Glutamatergic neuron (in vitro differentiated cells): ENCODE data around the gene SLC6A18. TPM values are rescaled to one million over a fixed set of nuclear protein-coding genes. Genes with fewer than 3 reads are reported as not detected.
A peak's percentile ranks its signal among the peaks of the same experiment; 100 is the strongest.
"Not testable (repeated sequence)": the region's sequence is repeated elsewhere in the genome, so short reads cannot be mapped to it uniquely, and the experiment has no call there.

Experiments used
- DNase-seq: peaks from one replicate; pipeline ENCODE4 v3.0.0; 2022
- H3K27ac Mint-ChIP-seq: one replicate; pipeline ENCODE4 v1.8.0; 2020; ENCODE audit warnings: mild to moderate bottlenecking, mixed read lengths, inconsistent platforms; ENCODE audit not compliant: unreplicated experiment
- H3K27me3 Mint-ChIP-seq: one replicate; pipeline ENCODE4 v1.8.0; 2020; ENCODE audit warnings: mild to moderate bottlenecking, moderate library complexity, mixed read lengths, inconsistent platforms; ENCODE audit not compliant: unreplicated experiment
- H3K36me3 Mint-ChIP-seq: one replicate; pipeline ENCODE4 v1.8.0; 2020; ENCODE audit warnings: mild to moderate bottlenecking, mixed read lengths, inconsistent platforms; ENCODE audit not compliant: unreplicated experiment
- H3K4me1 Mint-ChIP-seq: one replicate; pipeline ENCODE4 v1.8.0; 2020; ENCODE audit warnings: mild to moderate bottlenecking, low read depth, mixed read lengths, inconsistent platforms; ENCODE audit not compliant: unreplicated experiment
- H3K4me3 Mint-ChIP-seq: one replicate; pipeline ENCODE4 v1.8.0; 2020; ENCODE audit warnings: mild to moderate bottlenecking, mixed read lengths, inconsistent platforms; ENCODE audit not compliant: unreplicated experiment
- H3K9me3 Mint-ChIP-seq: one replicate; pipeline ENCODE4 v1.8.0; 2020; ENCODE audit warnings: mild to moderate bottlenecking, moderate library complexity, mixed read lengths, inconsistent platforms; ENCODE audit not compliant: unreplicated experiment
- CTCF ChIP-seq: fragments of 200-600 bp; sonication (generic); IDR thresholded peaks from one replicate; pipeline ENCODE4 v1.5.0; 2021; ENCODE audit not compliant: partially characterized antibody, unreplicated experiment
- total RNA-seq: library from RNA; stranded (reverse); fragmentation: NEBNext Ultra II Directional; extraction: Animal tissue kit (Norgen Biotek cat#: 25700); gene quantifications from one replicate; pipeline ENCODE4 v1.2.1, GENCODE V29; 2021; ENCODE audit not compliant: unreplicated experiment

The SLC6A18 gene
- total RNA-seq, 1 donor from 2014 or later: not detected

- H3K36me3 Mint-ChIP-seq: peaks cover 16% of the 10 kb centered on the region
- no peak for TF ChIP-seq CTCF
- peaks cover 1% of the 10 kb centered on the region for H3K4me1 Mint-ChIP-seq
- H3K27ac Mint-ChIP-seq: peak overlapping the region; percentile 33
- DNase-seq: no peak
- no peak overlapping the region for H3K4me3 Mint-ChIP-seq
- peaks cover 19% of the 10 kb centered on the region for H3K9me3 Mint-ChIP-seq
- peaks cover 9% of the 10 kb centered on the region for H3K27me3 Mint-ChIP-seq
Measured at GRCh38 chr5:1285141-1285540, 60.0 kb downstream of the SLC6A18 start.

DNA sequence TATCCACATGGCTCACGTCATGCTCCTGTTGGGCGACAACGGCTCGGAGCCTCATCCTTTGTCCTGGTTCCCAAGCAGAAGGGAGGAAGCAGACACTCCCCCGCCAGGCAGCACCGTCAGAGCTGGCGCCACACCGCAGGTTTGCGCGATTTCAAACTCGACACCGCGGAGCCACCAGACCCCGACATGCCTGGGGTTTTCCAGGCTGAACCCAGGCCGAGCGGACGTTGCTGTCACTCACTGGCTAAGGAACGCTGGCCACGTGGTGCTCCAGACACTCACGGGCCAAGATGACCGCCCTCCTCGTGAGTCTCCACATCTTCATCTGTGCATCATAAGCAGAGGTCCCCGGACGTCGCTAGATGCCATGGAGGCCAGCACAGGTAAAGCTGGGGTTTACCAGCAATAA lies 60.7 kb downstream of the SLC6A18 start:
- no peak overlapping the region for H3K4me3 Mint-ChIP-seq
- TF ChIP-seq CTCF: no peak
- DNase-seq: no peak
- H3K27ac Mint-ChIP-seq: no peak overlapping the region
- peaks cover 16% of the 10 kb centered on the region for H3K36me3 Mint-ChIP-seq
- peaks cover 19% of the 10 kb centered on the region for H3K9me3 Mint-ChIP-seq
- peaks cover 1% of the 10 kb centered on the region for H3K4me1 Mint-ChIP-seq
- H3K27me3 Mint-ChIP-seq: peaks cover 9% of the 10 kb centered on the region

GRCh38 chr5:1288439-1289335 lies 63.5 kb downstream of the SLC6A18 start:
- Mint-ChIP-seq H3K4me1 (peaks cover 7% of the 10 kb centered on the region), H3K4me3 (no peak overlapping the region), H3K9me3 (peaks cover 23% of the 10 kb centered on the region), H3K27ac (peak overlapping the region; percentile 5), H3K27me3 (peaks cover 16% of the 10 kb centered on the region), H3K36me3 (peaks cover 11% of the 10 kb centered on the region)
- no peak for DNase-seq
- no peak for TF ChIP-seq CTCF

- peaks cover 14% of the 10 kb centered on the region for H3K27me3 Mint-ChIP-seq
- peaks cover 19% of the 10 kb centered on the region for H3K9me3 Mint-ChIP-seq
- H3K27ac Mint-ChIP-seq, DNase-seq, H3K4me1 Mint-ChIP-seq, H3K4me3 Mint-ChIP-seq: not testable (repeated sequence)
- peaks cover 11% of the 10 kb centered on the region for H3K36me3 Mint-ChIP-seq
Measured at GRCh38 chr5:1289559-1289958, 64.4 kb downstream of the SLC6A18 start.

DNA sequence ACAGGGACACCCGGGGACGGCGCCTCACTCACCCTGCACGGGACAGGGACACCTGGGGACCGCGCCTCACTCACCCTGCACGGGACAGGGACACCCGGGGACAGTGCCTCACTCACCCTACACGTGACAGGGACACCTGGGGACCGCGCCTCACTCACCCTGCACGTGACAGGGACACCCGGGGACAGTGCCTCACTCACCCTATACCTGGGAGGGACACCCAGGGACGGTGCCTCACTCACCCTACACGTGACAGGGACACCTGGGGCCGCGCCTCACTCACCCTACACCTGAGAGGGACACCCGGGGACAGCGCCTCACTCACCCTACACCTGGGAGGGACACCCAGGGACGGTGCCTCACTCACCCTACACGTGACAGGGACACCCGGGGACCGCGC lies 65.8 kb downstream of the SLC6A18 start:
- H3K9me3 Mint-ChIP-seq: peaks cover 17% of the 10 kb centered on the region
- H3K36me3 Mint-ChIP-seq: peaks cover 10% of the 10 kb centered on the region
- DNase-seq, H3K4me3 Mint-ChIP-seq, H3K27ac Mint-ChIP-seq, H3K4me1 Mint-ChIP-seq: not testable (repeated sequence)
- peaks cover 14% of the 10 kb centered on the region for H3K27me3 Mint-ChIP-seq

- H3K27me3 Mint-ChIP-seq: peaks cover 11% of the 10 kb centered on the region
- peaks cover 11% of the 10 kb centered on the region for H3K4me1 Mint-ChIP-seq
- H3K27ac Mint-ChIP-seq: no peak overlapping the region
- no peak overlapping the region for H3K4me3 Mint-ChIP-seq
- H3K36me3 Mint-ChIP-seq: peaks cover 6% of the 10 kb centered on the region
- peaks cover 16% of the 10 kb centered on the region for H3K9me3 Mint-ChIP-seq
- no peak for DNase-seq
- no peak for TF ChIP-seq CTCF
Measured at GRCh38 chr5:1291611-1292080, 66.5 kb downstream of the SLC6A18 start.
